Left lung (tissue), 10 donors: ENCODE data around the gene PTPN13. TPM values are rescaled to one million over a fixed set of nuclear protein-coding genes. Genes with fewer than 3 reads are reported as not detected.
A peak's percentile ranks its signal among the peaks of the same experiment; 100 is the strongest.

Source experiments
- ATAC-seq: fragments of 200-7000 bp; cut with Tn5 transposase; one replicate; pipeline ENCODE4 v1.9.1; 2020; ENCODE audit warnings: moderate library complexity
- DNase-seq, 4 donors: peaks; one replicate each; pipeline ENCODE4 v3.0.0-alpha.2; 2013 to 2020
- H3K27ac ChIP-seq, 2 donors: fragments of 200-600 bp; sonication (generic) in 1 of 2; one replicate each; pipeline versions ENCODE4 v1.5.0 to v1.8.0; 2020 to 2021
- H3K27me3 ChIP-seq, 2 donors: fragments of 200-600 bp; sonication (generic) in 1 of 2; one replicate each; pipeline versions ENCODE4 v1.5.0 to v1.8.0; 2020 to 2021
- H3K36me3 ChIP-seq, 2 donors: fragments of 200-600 bp; sonication (generic) in 1 of 2; one replicate each; pipeline versions ENCODE4 v1.5.0 to v1.8.0; 2020 to 2021
- H3K4me1 ChIP-seq, 2 donors: fragments of 200-600 bp; one replicate each; pipeline ENCODE4 v1.8.0; 2021
- H3K4me3 ChIP-seq, 2 donors: fragments of 200-600 bp; sonication (generic) in 1 of 2; one replicate each; pipeline versions ENCODE4 v1.5.0 to v1.8.0; 2020 to 2021; ENCODE audit warnings: mild to moderate bottlenecking in 1 of 2
- H3K9me3 ChIP-seq, 2 donors: fragments of 200-600 bp; sonication (generic) in 1 of 2; one replicate each; pipeline versions ENCODE4 v1.5.0 to v1.8.0; 2020 to 2021
- intact Hi-C, 2 donors: fragments of 100-400 bp; cut with DNase I; formaldehyde crosslinking; loops; one replicate each; pipeline versions ENCODE4 v1.11.2 to v1.14.2; 2022
- polyA plus RNA-seq, 6 donors: library from polyadenylated mRNA; unstranded; fragments of 120-200 nt; gene quantifications; one replicate each; pipeline ENCODE4 v1.2.1, GENCODE V29; 2013; ENCODE audit not compliant: insufficient read length in 6 of 6
- total RNA-seq, 2 donors: library from RNA; stranded (reverse); fragmentation: NEBNext Ultra II Directional; extraction: Animal tissue kit (Norgen Biotek cat#: 25700); gene quantifications; one replicate each; pipeline ENCODE4 v1.2.1, GENCODE V29; 2021
- TF ChIP-seq, protein P1 (sequence below), 2 donors: fragments of 200-600 bp; sonication (generic) in 1 of 2; IDR thresholded peaks; one replicate each; pipeline versions ENCODE4 v1.5.0 to v1.8.0; 2021; ENCODE audit warnings: antibody characterized with exemption in 2 of 2
- donor health status: DM: no; HTN: yes; CAD: no.
- donor health status: DM: no; HTN: no; CAD: no.

PTPN13 gene
- total and polyA plus RNA-seq, 8 donors = 59.0 to 159 (median 95.6) TPM

DNA sequence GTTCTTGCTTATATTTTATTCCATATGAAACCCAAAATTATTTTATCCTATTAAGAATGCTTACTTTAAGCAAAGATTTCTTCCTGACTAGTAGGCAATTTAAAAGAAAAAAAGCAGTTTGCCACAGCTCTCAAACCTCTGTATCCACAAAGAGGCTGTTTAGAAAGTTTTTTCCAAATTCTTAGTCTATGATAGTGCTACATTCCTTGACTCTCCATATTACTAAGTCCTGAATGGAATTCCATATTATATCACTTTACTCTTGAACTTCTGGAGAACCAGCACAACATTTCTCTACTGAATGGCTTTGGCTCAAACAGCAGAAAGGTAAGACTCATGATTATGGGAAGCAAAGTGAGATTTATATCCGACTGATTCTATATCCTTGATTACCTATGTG, 246.7 kb downstream of the PTPN13 start:
- no peak for ATAC-seq
- DNase-seq = no peak
- H3K36me3 ChIP-seq = no peaks in the 10 kb centered on the region
- no peaks in the 10 kb centered on the region for H3K4me1 ChIP-seq
- H3K4me3 ChIP-seq = no peak overlapping the region
- intact Hi-C loops = no loop called here
- H3K27ac ChIP-seq = no peak overlapping the region
- H3K9me3 ChIP-seq = no peaks in the 10 kb centered on the region
- TF ChIP-seq, protein P1, sequence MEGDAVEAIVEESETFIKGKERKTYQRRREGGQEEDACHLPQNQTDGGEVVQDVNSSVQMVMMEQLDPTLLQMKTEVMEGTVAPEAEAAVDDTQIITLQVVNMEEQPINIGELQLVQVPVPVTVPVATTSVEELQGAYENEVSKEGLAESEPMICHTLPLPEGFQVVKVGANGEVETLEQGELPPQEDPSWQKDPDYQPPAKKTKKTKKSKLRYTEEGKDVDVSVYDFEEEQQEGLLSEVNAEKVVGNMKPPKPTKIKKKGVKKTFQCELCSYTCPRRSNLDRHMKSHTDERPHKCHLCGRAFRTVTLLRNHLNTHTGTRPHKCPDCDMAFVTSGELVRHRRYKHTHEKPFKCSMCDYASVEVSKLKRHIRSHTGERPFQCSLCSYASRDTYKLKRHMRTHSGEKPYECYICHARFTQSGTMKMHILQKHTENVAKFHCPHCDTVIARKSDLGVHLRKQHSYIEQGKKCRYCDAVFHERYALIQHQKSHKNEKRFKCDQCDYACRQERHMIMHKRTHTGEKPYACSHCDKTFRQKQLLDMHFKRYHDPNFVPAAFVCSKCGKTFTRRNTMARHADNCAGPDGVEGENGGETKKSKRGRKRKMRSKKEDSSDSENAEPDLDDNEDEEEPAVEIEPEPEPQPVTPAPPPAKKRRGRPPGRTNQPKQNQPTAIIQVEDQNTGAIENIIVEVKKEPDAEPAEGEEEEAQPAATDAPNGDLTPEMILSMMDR (IDR thresholded peaks at IDR 0.05) = no peak
- no peaks in the 10 kb centered on the region for H3K27me3 ChIP-seq

DNA sequence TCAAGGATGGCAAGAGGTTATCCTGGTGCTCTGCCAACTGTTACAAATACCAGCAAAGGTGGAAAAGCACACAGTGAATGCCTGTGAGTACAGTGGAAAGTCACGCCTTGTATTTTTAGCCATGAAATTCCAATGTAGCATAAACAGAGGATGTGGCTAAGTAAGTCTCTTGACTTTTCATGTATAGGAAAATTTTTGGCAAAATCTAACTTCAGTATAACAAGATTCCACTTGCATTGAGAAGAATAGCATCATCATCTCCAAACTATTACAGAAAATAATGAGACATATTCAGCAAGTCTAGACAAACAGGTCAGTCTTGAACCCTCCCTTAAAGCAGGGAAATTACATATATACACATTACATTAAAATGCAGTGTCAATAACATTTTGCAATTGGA, 247.2 kb downstream of the PTPN13 start:
- no peaks in the 10 kb centered on the region for H3K4me1 ChIP-seq
- H3K9me3 ChIP-seq = no peaks in the 10 kb centered on the region
- no peak overlapping the region for H3K27ac ChIP-seq
- no peaks in the 10 kb centered on the region for H3K27me3 ChIP-seq
- H3K4me3 ChIP-seq = no peak overlapping the region
- TF ChIP-seq, protein P1 (IDR thresholded peaks at IDR 0.05) = no peak
- DNase-seq (no peak), ATAC-seq (no peak)
- intact Hi-C loops = no loop called here
- no peaks in the 10 kb centered on the region for H3K36me3 ChIP-seq

DNA sequence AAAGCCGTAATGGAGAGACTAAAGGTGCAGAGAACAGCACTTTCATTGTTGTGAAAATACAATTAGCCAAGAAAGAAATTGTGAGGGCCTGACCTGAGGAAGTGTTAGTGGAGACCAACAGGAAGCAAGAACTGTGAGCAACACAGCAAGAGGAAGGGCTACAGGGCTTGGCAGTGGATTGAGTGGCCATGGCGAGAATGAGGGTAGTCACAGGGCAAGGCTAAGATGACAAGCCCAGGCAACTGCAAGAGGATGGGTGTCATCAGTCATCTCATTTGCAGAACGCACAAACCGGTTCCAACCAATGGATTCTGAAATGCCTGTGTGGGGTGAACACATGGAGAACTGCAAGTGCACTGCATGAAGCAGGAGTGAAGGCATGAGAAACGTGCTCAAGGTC, 251.5 kb downstream of the PTPN13 start:
- Histone ChIP-seq H3K9me3 (no peaks in the 10 kb centered on the region), H3K4me3 (no peak overlapping the region), H3K27ac (no peak overlapping the region), H3K4me1 (no peaks in the 10 kb centered on the region), H3K27me3 (no peaks in the 10 kb centered on the region), H3K36me3 (no peaks in the 10 kb centered on the region)
- TF ChIP-seq, protein P1 (IDR thresholded peaks at IDR 0.05) = no peak
- intact Hi-C loops = no loop called here
- no peak for DNase-seq
- ATAC-seq = peak; percentile 23

DNA sequence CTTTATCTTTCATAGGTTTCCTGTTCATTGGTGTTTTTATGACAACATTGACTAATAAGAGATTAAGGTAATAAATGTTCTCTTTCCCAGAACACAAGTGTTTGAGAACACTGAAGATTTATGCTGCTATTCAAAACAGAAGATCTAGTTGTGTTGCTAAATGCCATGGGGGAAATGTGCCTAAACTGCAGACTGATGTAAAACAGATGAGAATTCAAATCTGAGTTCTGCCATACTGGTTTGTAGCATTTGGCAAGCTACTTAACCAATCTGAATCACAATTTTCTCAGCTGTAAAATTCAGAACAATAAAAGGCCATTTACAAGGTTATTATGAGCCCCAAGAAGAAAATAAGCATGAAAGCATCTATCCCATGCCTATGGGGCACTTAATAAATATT, 252.8 kb downstream of the PTPN13 start:
- no peaks in the 10 kb centered on the region for H3K4me1 ChIP-seq
- TF ChIP-seq, protein P1 (IDR thresholded peaks at IDR 0.05) = no peak
- no peaks in the 10 kb centered on the region for H3K36me3 ChIP-seq
- no peak for ATAC-seq
- H3K27me3 ChIP-seq = no peaks in the 10 kb centered on the region
- no peak overlapping the region for H3K4me3 ChIP-seq
- intact Hi-C loops = no loop called here
- no peak overlapping the region for H3K27ac ChIP-seq
- DNase-seq = no peak
- no peaks in the 10 kb centered on the region for H3K9me3 ChIP-seq

DNA sequence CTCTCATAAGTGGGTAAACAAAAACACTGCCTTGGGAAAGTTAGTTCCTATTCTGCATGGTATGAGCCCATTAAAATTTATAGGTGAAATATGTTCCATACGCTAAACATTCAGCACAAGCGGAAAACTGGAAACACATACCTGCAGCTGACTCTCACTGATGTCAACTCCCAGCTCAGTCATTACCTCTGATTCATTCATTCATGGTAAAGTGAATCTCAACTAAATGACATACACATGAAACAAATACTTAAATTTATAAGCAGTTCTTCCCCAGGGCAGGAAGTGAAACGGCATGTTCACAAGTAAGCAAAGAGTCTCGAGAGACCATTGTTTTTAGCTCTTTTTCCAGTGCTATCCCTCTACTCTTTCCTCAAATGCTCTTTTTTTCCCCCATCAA, 253.5 kb downstream of the PTPN13 start:
- no peak for DNase-seq
- intact Hi-C loops = no loop called here
- Histone ChIP-seq H3K9me3 (no peaks in the 10 kb centered on the region), H3K27ac (no peak overlapping the region), H3K4me3 (no peak overlapping the region), H3K36me3 (no peaks in the 10 kb centered on the region), H3K27me3 (no peaks in the 10 kb centered on the region), H3K4me1 (no peaks in the 10 kb centered on the region)
- no peak for ATAC-seq
- TF ChIP-seq, protein P1 (IDR thresholded peaks at IDR 0.05) = no peak
